ENCODE measurements around the gene TTC33.

GRCh38 chr5:40666657-40667056 lies 89.1 kb downstream of the TTC33 start:
- TF ChIP-seq CTCF (IDR thresholded peaks at IDR 0.05) (no peak), POLR2A (IDR thresholded peaks at IDR 0.05) (no peak), POLR2AphosphoS5 (IDR thresholded peaks at IDR 0.05) (no peak)
